HepG2 (cell line): Measurements from ENCODE around the gene RERE. TPM values are rescaled to one million over a fixed set of nuclear protein-coding genes. Genes with fewer than 3 reads are reported as not detected.

Experiments used
- ARNTL ChIP-seq: sonication (generic); formaldehyde crosslinking; IDR thresholded peaks from 2 replicates; pipeline ENCODE4 v1.4.0; 2020; ENCODE audit warnings: mild to moderate bottlenecking, missing genetic modification reagents
- ATF7-NPFF ChIP-seq: sonication (generic); formaldehyde crosslinking; IDR thresholded peaks from 2 replicates; pipeline ENCODE4 v1.8.1; 2023; ENCODE audit warnings: mild to moderate bottlenecking, low read depth, missing genetic modification reagents, moderate library complexity
- MLLT10 ChIP-seq: sonication (generic); formaldehyde crosslinking; IDR thresholded peaks from 2 replicates; pipeline ENCODE4 v1.4.0; 2020; ENCODE audit warnings: missing genetic modification reagents
- MTF1 ChIP-seq: sonication (generic); formaldehyde crosslinking; IDR thresholded peaks from 2 replicates; pipeline ENCODE4 v1.5.0; 2020; ENCODE audit warnings: missing genetic modification reagents
- NFE2L1 ChIP-seq: sonication (generic); formaldehyde crosslinking; IDR thresholded peaks from 2 replicates; pipeline ENCODE4 v1.4.0; 2020; ENCODE audit warnings: missing genetic modification reagents, mild to moderate bottlenecking, borderline replicate concordance
- NONO ChIP-seq, 2 experiments: fragments of 450-650 bp in 1 of 2; sonication (generic) in 1 of 2; formaldehyde crosslinking in 1 of 2; IDR thresholded peaks in 1 of 2; conservative IDR thresholded peaks in 1 of 2; 2 replicates each; pipeline versions ENCODE4 v1.6.1 to v1.8.0; 2017 to 2022; ENCODE audit warnings: mild to moderate bottlenecking in 1 of 2, missing genetic modification reagents in 1 of 2, moderate library complexity in 1 of 2
- NR3C1 ChIP-seq: sonication (generic); formaldehyde crosslinking; IDR thresholded peaks from 2 replicates; pipeline ENCODE4 v1.4.0; 2020; ENCODE audit warnings: missing genetic modification reagents
- POLR2A ChIP-seq, 2 experiments: IDR thresholded peaks; 2 replicates each; pipeline ENCODE4 v1.6.1; 2011; ENCODE audit warnings: low read depth in 2 of 2, low read length in 2 of 2, mild to moderate bottlenecking in 1 of 2, moderate library complexity in 1 of 2; ENCODE audit not compliant: insufficient read depth in 1 of 2
- SMC3 ChIP-seq: IDR thresholded peaks from 2 replicates; pipeline ENCODE4 v1.6.1; 2011; ENCODE audit warnings: low read length, improper control_type of control experiment
- ZFP41 ChIP-seq: sonication (generic); formaldehyde crosslinking; IDR thresholded peaks from 2 replicates; pipeline ENCODE4 v1.4.0; 2020; ENCODE audit warnings: mild to moderate bottlenecking, missing genetic modification reagents, borderline replicate concordance
- ZNF567 ChIP-seq: sonication (generic); formaldehyde crosslinking; IDR thresholded peaks from 2 replicates; pipeline ENCODE4 v1.8.1; 2023; ENCODE audit warnings: mild to moderate bottlenecking, missing genetic modification reagents, borderline replicate concordance
- polyA plus RNA-seq, 8 experiments: library from polyadenylated mRNA; depleted of rRNA in 3 of 8; stranded (reverse) in 7 of 8; unstranded in 1 of 8; fragments of >200 nt; fragmentation: Illumina TruSeq in 4 of 8; extraction: Trizol in 4 of 8; gene quantifications; 2 replicates each; pipeline versions ENCODE4 v1.2.1 to v1.2.3, GENCODE V29; 2011 to 2016; ENCODE audit warnings: low read depth in 4 of 8, missing spikeins in 1 of 8, mixed read lengths in 1 of 8; ENCODE audit not compliant: insufficient read depth in 1 of 8
- total RNA-seq, 5 experiments: library from RNA; depleted of rRNA; stranded (reverse); fragments of >200 nt; fragmentation: Illumina TruSeq; extraction: Trizol; gene quantifications; 2 replicates each; pipeline ENCODE4 v1.2.3, GENCODE V29; 2016; ENCODE audit warnings: low read depth in 1 of 5
- TF ChIP-seq, protein P1 (sequence below): sonication (generic); formaldehyde crosslinking; IDR thresholded peaks from 2 replicates; pipeline ENCODE4 v1.8.1; 2023; ENCODE audit warnings: mild to moderate bottlenecking, moderate library complexity, missing genetic modification reagents

The RERE gene
- total and polyA plus RNA-seq, 2 of the 13 experiments (the other 11 are each of a cell fraction or from before 2014, with no cell fraction given) = 18.3 to 21.9 TPM

DNA sequence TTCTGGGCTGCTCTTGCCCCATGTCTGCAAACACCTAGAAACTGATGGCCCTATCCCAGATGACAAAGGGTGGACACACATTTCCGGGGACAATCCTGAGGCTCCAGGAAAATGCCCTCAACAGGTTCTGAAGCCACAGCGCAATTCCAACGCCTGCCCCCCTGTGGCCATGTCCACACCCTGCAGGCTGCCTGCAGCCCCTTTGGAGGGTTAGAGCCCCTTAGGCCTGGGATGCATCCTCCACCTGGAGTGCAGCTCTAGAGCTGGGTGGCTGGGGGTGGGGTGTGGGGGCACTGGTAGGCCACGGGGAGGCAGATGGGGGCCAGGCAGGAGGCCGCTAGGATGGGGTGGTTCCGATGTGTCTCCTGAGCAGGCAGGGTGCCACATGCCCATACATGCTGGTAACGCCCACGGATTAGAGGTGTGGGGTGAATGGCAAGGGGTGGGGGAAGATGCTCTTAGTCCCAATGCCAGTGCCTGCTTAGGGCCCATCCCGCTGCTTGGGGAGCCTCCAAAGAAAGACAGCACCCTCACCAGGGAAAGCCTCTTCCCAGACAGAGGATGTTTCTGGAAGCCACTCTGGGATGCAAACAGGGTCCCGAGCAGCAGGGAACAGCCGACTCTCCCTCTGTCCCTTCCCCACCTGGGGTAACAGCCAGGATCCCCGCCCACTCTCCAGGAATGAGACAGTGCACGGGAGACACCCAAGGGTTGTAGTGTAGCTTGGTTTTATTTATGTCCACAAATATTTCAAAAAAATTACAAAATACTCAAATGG is 465.6 kb downstream of the RERE start (continued):
- no peak for TF ChIP-seq ATF7-NPFF (CRISPR knock-in tag)
- TF ChIP-seq ARNTL (CRISPR knock-in tag) = no peak
- 0 out of 4 replicates have a peak, but pooled peaks of 1 of the 2 experiments have one; percentile 14 for TF ChIP-seq POLR2A (IDR thresholded peaks at IDR 0.05; ENCODE audit: insufficient read depth in 1 of 2, low read depth in 2 of 2, low read length in 2 of 2)
- no peak for TF ChIP-seq MLLT10 (CRISPR knock-in tag)
- no peak for TF ChIP-seq ZFP41 (CRISPR knock-in tag)
- TF ChIP-seq SMC3 = 0 out of 2 replicates have a peak, but pooled peaks have one; percentile 37
- no peak for TF ChIP-seq NR3C1 (CRISPR knock-in tag)
- no peak for TF ChIP-seq MTF1 (CRISPR knock-in tag)
- no peak for TF ChIP-seq NONO (IDR thresholded peaks at IDR 0.05)
- no peak for TF ChIP-seq NONO (CRISPR knock-in tag; conservative IDR thresholded peaks at IDR 0.05)
- no peak for TF ChIP-seq ZNF567 (CRISPR knock-in tag)
- TF ChIP-seq, protein P1, sequence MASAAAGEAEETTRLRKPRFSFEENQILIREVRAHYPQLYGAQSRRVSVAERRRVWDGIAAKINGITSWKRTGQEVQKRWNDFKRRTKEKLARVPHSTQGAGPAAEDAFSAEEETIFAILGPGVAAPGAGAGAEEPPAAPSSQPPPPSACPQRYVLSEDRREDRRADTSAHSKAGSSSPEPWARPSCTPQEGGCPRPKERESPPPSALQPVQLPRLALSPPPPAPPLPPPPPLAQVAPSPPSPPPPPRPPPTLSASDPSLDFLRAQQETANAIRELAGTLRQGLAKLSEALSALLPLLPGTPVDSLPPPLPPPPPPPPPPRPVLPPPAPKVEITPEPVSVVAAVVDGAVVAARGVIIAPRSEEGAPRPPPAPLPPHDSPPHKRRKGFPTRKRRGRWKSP = no peak
- TF ChIP-seq NFE2L1 (CRISPR knock-in tag) = no peak
